ENCODE results near the gene TNF. TPM values are rescaled to one million over a fixed set of nuclear protein-coding genes. Genes with fewer than 3 reads are reported as not detected.
"Not testable (repeated sequence)": the region's sequence is repeated elsewhere in the genome, so short reads cannot be mapped to it uniquely, and the experiment has no call there.

Gene TNF
- total RNA-seq, 1 experiment from 2014 or later, result not detected

DNA sequence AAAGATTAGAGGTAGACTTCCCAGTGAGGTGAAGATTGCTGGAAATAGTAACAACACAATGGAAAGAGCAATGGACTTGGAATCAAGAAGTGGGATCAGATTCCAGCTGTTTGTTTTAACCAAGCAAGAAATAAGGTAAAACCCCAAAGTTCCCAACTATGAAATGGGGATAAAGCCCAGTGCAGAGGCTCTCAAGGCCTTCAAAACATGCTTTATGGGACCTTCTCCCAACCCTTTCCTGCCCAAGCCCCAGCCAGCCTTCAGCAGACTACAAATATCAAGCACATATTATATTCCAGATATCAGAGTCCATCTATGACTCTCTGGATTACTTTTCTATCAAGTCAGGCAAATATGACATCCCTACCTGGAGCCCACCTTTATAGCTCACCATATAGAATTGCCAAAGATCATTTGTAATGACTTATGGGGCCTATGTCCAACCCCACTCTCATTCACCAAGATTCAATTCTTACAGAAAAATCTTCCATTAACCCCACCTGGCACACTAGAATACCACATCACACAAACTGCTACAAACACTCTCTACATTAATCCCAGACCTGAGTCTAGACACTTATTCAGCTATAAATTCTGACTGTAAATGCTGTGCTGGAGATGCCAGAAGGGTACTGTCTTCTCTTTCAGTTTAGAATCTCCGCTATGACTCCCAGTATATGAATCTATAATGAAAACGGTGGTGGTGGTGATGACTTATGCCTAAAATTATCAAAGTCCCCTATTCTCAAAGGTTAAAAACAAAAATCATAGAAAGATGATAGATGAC lies 39.6 kb upstream of the TNF start:
- H3K36me3 ChIP-seq, result peaks cover 99% of the 10 kb centered on the region
- no peak overlapping the region for H3K27ac ChIP-seq
- peaks cover 28% of the 10 kb centered on the region for H3K4me1 ChIP-seq
- no peak overlapping the region for H3K4me3 ChIP-seq
- H3K27me3 ChIP-seq, result no peaks in the 10 kb centered on the region
- no peak for DNase-seq
- H3K9me3 ChIP-seq (replicated peaks), result no peaks in the 10 kb centered on the region

- Histone ChIP-seq H3K36me3 (peaks cover 73% of the 10 kb centered on the region), H3K4me3 (0 out of 2 replicates have a peak overlapping the region, but pooled peaks have one; percentile 5), H3K4me1 (peaks cover 31% of the 10 kb centered on the region)
Measured at GRCh38 chr6:31538805-31539400, 36.5 kb upstream of the TNF start.

DNA sequence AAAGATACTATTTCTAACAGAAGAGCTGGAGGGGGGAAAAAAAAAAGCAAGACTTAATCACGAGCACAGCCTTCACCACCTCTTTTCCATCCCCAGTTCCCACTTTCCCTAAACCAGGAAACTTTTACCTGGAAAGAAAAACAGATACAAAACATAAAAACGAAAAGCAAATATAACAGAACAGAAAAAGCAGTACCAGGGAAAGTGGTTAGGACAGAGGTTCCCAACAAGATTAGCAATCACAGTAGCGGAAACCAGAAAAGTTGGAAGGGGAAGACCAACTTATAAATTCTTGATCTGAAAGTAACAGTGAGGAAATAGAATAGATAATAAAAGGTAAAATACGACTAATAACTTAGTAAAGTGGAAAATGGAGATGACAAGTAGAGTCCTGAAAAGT lies 34.7 kb upstream of the TNF start:
- H3K4me3 ChIP-seq, result peak overlapping the region; percentile 82
- H3K9me3 ChIP-seq (replicated peaks), result no peaks in the 10 kb centered on the region
- H3K4me1 ChIP-seq, result peaks cover 44% of the 10 kb centered on the region
- H3K27ac ChIP-seq, result peak overlapping the region; percentile 98
- no peaks in the 10 kb centered on the region for H3K27me3 ChIP-seq
- peaks cover 56% of the 10 kb centered on the region for H3K36me3 ChIP-seq
- no peak for DNase-seq

More at GRCh38 chr6:31538805-31539400, 36.5 kb upstream of the TNF start:
- Histone ChIP-seq H3K9me3 (replicated peaks) (no peaks in the 10 kb centered on the region), H3K27me3 (no peaks in the 10 kb centered on the region), H3K27ac (no peak overlapping the region)
- DNase-seq, result no peak

- peak overlapping the region; percentile 82 for H3K4me3 ChIP-seq
- peak; percentile 34 to 52 for DNase-seq
- peaks cover 44% of the 10 kb centered on the region for H3K4me1 ChIP-seq
- peak overlapping the region; percentile 98 for H3K27ac ChIP-seq
- H3K27me3 ChIP-seq, result no peaks in the 10 kb centered on the region
- H3K9me3 ChIP-seq (replicated peaks), result no peaks in the 10 kb centered on the region
- H3K36me3 ChIP-seq, result peaks cover 51% of the 10 kb centered on the region
Measured at GRCh38 chr6:31541059-31541657, 34.2 kb upstream of the TNF start.

DNA sequence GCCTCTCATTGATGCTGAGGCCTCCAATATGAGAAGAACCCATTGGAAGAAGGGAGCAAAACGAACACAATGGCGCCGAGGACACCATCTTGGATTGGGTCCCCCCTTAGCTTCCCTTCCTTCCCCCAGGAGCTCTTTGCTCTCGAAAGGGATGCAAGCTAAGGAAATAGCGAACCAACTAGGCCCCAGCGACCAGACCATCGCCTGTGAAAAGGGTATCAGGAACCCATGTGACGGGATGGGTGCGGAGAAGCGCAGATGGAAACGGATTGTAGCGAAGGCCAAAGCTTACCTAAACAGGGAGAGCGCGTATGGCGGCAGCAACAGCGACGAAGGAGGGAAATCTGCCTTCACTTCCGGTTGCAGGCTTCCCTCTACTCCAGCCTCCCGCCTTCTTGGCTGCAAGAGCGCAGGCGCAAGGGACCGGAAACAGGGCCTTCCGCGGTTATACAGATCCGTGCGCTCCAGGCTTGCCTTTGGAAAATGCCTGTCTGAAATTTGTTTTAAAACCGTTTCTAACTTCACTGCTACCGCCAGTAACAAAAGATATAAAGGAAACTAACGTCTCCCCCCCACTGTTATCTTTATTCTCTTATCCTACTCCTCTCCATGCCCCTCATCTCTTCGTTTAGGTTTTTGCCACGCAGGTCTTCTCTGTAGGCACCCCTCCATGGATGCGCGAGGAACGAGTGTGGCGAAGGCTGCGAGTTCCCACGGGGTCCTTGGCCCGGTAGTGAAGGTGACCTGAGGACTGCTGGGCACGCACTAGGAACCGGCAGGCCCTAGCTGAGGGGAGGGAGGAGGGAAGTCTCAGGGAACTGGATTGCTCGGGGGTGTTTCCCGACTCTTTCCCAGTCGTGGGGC lies 33.5 kb upstream of the TNF start, which contains the start of gene DDX39B:
TSS of gene DDX39B (minus strand) at position 346 of the 864 bp plus-strand sequence. CDS start 1,471 bp downstream, outside the sequence.
- peak within 1 kb of the TSS; percentile 98 for H3K27ac ChIP-seq
- peak within 1 kb of the TSS; percentile 82 for H3K4me3 ChIP-seq
- peaks cover 41% of the 10 kb centered on the region for H3K4me1 ChIP-seq
- H3K9me3 ChIP-seq (replicated peaks), result no peaks in the 10 kb centered on the region
- no peaks in the 10 kb centered on the region for H3K27me3 ChIP-seq
- H3K36me3 ChIP-seq, result peaks cover 43% of the 10 kb centered on the region
- peak; percentile 96 to 98 for DNase-seq

DNA sequence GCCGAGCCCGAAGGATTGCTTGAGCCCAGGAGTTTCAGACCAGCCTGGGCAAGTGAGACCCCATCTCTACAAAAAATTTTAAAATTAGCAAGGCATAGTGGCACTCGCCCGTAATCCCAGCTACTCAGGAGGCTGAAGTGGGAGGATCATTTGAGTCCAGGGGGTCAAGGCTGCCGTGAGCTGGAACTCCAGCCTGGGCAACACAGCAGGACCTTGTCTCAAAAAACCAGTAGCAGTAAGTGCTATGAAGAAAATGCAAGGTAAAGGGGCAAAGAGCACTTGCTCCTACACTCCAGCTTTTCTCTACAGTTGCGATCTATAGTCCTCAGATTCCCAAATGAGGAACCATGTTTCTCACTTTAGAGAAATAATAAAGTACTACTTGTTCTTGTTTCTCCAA lies 31.7 kb upstream of the TNF start:
- H3K27ac ChIP-seq, result no peak overlapping the region
- no peak for DNase-seq
- H3K9me3 ChIP-seq (replicated peaks), result no peaks in the 10 kb centered on the region
- H3K4me3 ChIP-seq, result no peak overlapping the region
- H3K36me3 ChIP-seq, result peaks cover 26% of the 10 kb centered on the region
- no peaks in the 10 kb centered on the region for H3K27me3 ChIP-seq
- peaks cover 31% of the 10 kb centered on the region for H3K4me1 ChIP-seq

GRCh38 chr6:31544676-31545075 lies 30.7 kb upstream of the TNF start:
- Histone ChIP-seq H3K27ac (peak overlapping the region; percentile 16), H3K4me3 (no peak overlapping the region), H3K9me3 (replicated peaks) (no peaks in the 10 kb centered on the region), H3K36me3 (peaks cover 16% of the 10 kb centered on the region), H3K4me1 (peaks cover 21% of the 10 kb centered on the region), H3K27me3 (no peaks in the 10 kb centered on the region)
- peak in 1 of 2 experiments; percentile 72 for DNase-seq

DNA sequence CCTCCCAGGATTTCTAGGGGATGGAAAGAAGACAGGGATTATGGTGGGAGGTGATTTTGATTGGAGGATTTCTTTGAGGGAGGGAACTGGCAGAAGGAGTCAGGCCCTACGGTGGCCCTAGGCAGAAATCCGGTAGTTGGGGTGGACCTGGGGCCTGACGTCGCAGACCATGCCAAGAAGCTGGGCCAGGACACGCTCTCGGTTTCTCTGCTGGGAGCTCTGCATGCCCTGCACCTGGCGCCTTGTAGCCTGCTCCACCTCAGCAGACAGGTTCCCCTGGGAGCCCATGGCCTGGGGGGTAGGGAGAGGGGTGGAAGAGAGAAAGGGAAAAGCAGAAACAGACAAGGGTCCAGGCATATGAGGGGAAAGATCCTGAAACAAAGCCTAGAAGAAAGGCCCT lies 30.1 kb upstream of the TNF start:
- Histone ChIP-seq H3K27me3 (no peaks in the 10 kb centered on the region), H3K9me3 (replicated peaks) (no peaks in the 10 kb centered on the region), H3K4me1 (peaks cover 21% of the 10 kb centered on the region), H3K27ac (peak overlapping the region; percentile 16), H3K4me3 (no peak overlapping the region), H3K36me3 (peaks cover 9% of the 10 kb centered on the region)
- peak in 1 of 2 experiments; percentile 40 for DNase-seq

GRCh38 chr6:31546339-31546957 lies 28.9 kb upstream of the TNF start, which contains the start of gene ATP6V1G2:
TSS of gene ATP6V1G2 (minus strand) at chr6:31546608. CDS start at chr6:31546559, 49 bp downstream.
- Histone ChIP-seq H3K9me3 (replicated peaks) (no peaks in the 10 kb centered on the region), H3K4me1 (peaks cover 21% of the 10 kb centered on the region), H3K4me3 (peak within 1 kb of the TSS; percentile 59), H3K36me3 (no peaks in the 10 kb centered on the region), H3K27me3 (no peaks in the 10 kb centered on the region), H3K27ac (peak within 1 kb of the TSS; percentile 27; the same call in 1 of the 2 replicates)
- peak; percentile 84 to 91 for DNase-seq

- peak within 1 kb of the TSS; percentile 27; the same call in 1 of the 2 replicates for H3K27ac ChIP-seq
- H3K9me3 ChIP-seq (replicated peaks), result no peaks in the 10 kb centered on the region
- H3K27me3 ChIP-seq, result no peaks in the 10 kb centered on the region
- peak; percentile 96 to 97 for DNase-seq
- no peaks in the 10 kb centered on the region for H3K36me3 ChIP-seq
- H3K4me3 ChIP-seq, result peak within 1 kb of the TSS; percentile 59
- H3K4me1 ChIP-seq, result peaks cover 21% of the 10 kb centered on the region
Measured at GRCh38 chr6:31546958-31547726, 28.2 kb upstream of the TNF start, which contains the start of gene NFKBIL1. TSS of gene NFKBIL1 (plus strand) at chr6:31547608. CDS start at chr6:31547695, 87 bp downstream.

DNA sequence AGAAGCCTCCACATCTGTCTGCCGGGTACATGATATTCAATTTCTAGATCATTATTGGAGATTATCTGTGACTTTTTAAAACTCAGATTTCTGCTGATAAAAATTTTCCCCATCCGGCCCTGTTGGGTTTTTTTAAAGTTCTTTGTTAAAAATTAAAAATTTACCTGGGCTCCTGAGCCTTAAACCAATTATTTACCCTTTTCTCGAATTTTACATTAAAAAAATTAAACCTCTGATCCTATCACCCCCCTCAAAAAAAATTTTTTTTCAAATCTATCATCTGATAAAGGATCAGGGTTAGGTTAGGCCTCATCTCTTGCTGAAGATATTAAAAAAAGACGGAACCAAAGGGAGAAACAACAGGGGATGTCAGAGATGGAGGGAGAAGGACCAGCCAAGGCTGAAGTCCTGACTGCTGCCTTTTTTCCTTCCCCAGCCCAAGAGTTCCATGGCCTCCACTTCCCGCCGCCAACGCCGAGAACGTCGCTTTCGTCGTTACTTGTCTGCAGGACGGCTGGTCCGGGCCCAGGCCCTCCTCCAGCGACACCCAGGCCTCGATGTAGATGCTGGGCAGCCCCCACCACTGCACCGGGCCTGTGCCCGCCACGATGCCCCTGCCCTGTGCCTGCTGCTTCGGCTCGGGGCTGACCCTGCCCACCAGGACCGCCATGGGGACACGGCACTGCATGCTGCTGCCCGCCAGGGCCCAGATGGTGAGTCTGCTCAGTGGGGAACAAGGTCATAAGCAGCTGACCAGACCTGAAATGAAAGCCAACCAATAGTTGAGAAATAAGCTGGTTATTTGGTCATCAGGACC lies 27.4 kb upstream of the TNF start:
- no peaks in the 10 kb centered on the region for H3K27me3 ChIP-seq
- H3K4me1 ChIP-seq, result peaks cover 21% of the 10 kb centered on the region
- no peaks in the 10 kb centered on the region for H3K9me3 ChIP-seq (replicated peaks)
- DNase-seq, result no peak
- H3K4me3 ChIP-seq, result peak overlapping the region; percentile 59
- peak overlapping the region; percentile 27; the same call in 1 of the 2 replicates for H3K27ac ChIP-seq
- no peaks in the 10 kb centered on the region for H3K36me3 ChIP-seq

- no peak for DNase-seq
- H3K36me3 ChIP-seq, result no peaks in the 10 kb centered on the region
- H3K27me3 ChIP-seq, result no peaks in the 10 kb centered on the region
- H3K4me3 ChIP-seq, result no peak overlapping the region
- peaks cover 18% of the 10 kb centered on the region for H3K4me1 ChIP-seq
- H3K27ac ChIP-seq, result no peak overlapping the region
- no peaks in the 10 kb centered on the region for H3K9me3 ChIP-seq (replicated peaks)
Measured at GRCh38 chr6:31548544-31548873, 26.9 kb upstream of the TNF start.

- not testable (repeated sequence) for H3K36me3 ChIP-seq; H3K27me3 ChIP-seq; H3K4me1 ChIP-seq; H3K27ac ChIP-seq; H3K9me3 ChIP-seq (replicated peaks); H3K4me3 ChIP-seq
- DNase-seq, result peak; percentile 36 to 49
Measured at GRCh38 chr6:31551371-31551770, 24.0 kb upstream of the TNF start.
